K562 (cell line): ENCODE results near the gene SPATA33.

Experiments used
- BRD4 ChIP-seq: fragments of 200-600 bp; sonication (generic); IDR thresholded peaks from 2 replicates; pipeline ENCODE4 v1.6.1; 2017; ENCODE audit warnings: inconsistent platforms
- JUN ChIP-seq, 2 experiments: sonication (generic) in 1 of 2; formaldehyde crosslinking in 1 of 2; IDR thresholded peaks; 2 replicates each; pipeline versions ENCODE4 v1.6.1 to v1.8.0; 2012 to 2022; ENCODE audit warnings: borderline replicate concordance in 2 of 2, mild to moderate bottlenecking in 2 of 2, improper control_type of control experiment in 1 of 2, low read depth in 1 of 2, low read length in 1 of 2, missing genetic modification reagents in 1 of 2
- PCBP1 ChIP-seq: fragments of 200-400 bp; formaldehyde crosslinking; IDR thresholded peaks from 2 replicates; pipeline ENCODE4 v1.6.1; 2018; ENCODE audit warnings: mild to moderate bottlenecking, low read depth, low read length; ENCODE audit not compliant: poor library complexity, severe bottlenecking
- TEAD4 ChIP-seq, 2 experiments: sonication (generic) in 1 of 2; formaldehyde crosslinking in 1 of 2; IDR thresholded peaks; 2 replicates each; pipeline versions ENCODE4 v1.6.1 to v1.8.0; 2012 to 2022; ENCODE audit warnings: borderline replicate concordance in 1 of 2, inconsistent platforms in 1 of 2, low read length in 1 of 2, mild to moderate bottlenecking in 1 of 2, missing genetic modification reagents in 1 of 2
- ZNF41 ChIP-seq: fragments of 250-450 bp; sonication (Bioruptor Pico); conservative IDR thresholded peaks from 2 replicates; pipeline ENCODE4 v1.4.0; 2020; ENCODE audit warnings: mild to moderate bottlenecking

DNA sequence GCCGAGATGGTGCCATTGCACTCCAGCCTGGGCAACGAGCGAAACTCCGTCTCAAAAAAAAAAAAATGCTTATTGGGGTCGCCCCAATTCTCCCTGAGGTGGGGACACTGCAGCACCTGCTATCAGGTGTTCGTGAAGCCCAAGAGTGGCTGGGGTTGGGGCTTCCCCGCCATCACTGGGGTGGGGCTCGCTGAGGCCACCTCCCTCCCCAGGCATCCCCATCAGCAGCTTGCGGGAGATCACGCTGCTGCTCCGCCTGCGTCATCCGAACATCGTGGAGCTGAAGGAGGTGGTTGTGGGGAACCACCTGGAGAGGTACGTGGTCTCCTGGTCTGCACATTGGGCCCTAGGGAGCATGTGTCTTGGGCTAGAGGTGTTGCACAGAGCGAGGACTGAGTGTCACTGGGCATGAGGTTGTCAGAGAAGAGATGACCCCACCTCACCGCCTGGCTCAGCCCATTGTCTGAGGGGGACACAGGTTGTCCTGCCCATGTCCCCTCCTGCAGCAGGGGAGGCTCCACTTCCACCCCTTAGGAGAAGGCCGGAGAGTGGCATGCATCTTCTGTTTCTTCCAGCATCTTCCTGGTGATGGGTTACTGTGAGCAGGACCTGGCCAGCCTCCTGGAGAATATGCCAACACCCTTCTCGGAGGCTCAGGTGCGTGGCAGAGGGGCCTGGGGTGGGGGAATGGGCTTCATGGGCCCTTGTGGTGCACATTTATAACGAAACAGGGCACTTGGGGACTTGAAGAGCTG, 33.8 kb downstream of the SPATA33 start:
- TF ChIP-seq JUN (IDR thresholded peaks at IDR 0.05; ENCODE audit: borderline replicate concordance, low read depth, low read length) (no peak), JUN (CRISPR knock-in tag; IDR thresholded peaks at IDR 0.05; ENCODE audit: borderline replicate concordance) (no peak), ZNF41 (CRISPR knock-in tag) (no peak), PCBP1 (no peak), TEAD4 (IDR thresholded peaks at IDR 0.05; ENCODE audit: low read length) (no peak), TEAD4 (CRISPR knock-in tag; IDR thresholded peaks at IDR 0.05; ENCODE audit: borderline replicate concordance) (no peak), BRD4 (no peak)
